NCI-H2196 (cell line): ENCODE results near the gene FBN3.
"Not testable (repeated sequence)": the region's sequence is repeated elsewhere in the genome, so short reads cannot be mapped to it uniquely, and the experiment has no call there.

Experiments used
- DNase-seq: peaks from one replicate; lab custom pipeline; 2025; ENCODE audit not compliant: unreplicated experiment; lab: John Stamatoyannopoulos, UW

FBN3 gene

DNA sequence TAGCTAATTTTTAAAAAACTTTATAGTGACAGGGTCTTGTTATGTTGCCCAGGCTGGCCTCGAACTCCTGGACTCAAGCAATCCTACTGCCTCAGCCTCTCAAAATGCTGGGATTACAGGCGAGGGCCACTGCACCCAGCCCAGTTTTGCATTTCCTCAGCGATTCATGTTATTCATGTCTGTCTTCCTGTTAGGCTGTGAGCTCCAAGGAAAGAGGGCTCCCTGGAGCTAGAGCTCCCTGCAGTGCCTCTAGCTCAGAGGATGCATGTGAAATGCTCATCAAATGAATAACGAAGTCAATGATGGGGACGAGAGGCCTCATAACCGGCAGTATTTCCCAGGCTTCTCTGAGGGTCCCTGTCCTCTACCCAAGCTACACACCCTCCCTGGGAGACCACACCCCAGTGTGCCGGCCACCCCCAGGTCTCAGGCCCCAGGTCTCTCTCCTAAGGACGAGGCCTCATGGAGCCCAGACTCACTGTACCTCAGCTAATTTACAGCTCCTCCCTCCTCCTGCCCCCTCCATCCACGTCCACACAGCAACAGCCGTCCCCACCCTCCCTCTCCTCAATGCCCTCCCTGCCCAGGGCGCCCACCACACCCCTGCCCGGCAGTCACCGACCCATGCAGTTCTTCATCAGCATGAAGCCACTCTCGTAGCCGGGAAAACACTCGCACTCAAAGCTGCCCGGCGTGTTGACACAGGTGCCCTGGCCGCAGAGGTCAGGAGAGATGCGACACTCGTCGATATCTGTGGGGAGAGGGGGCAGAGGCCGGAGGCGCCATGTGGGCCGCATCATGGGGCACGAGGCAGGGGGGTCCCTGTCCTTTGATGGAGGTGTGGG, 28.5 kb downstream of the FBN3 start:
- DNase-seq, result no peak

DNA sequence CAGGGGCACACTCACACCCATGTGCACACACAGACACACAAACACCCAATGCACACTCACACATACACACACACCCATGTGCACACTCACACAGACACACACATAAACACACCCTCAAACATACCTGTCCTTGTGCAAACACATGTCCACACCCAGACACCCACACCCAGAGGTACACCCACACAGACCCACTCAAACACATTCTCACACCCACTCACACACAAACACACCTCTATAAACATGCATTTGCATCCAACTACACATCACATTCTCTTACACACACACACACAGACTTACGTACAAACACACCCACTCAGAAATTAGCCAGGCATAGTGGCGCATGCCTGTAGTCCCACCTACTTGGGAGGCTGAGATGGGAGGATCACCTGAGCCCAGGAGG, 31.4 kb downstream of the FBN3 start:
- no peak for DNase-seq

DNA sequence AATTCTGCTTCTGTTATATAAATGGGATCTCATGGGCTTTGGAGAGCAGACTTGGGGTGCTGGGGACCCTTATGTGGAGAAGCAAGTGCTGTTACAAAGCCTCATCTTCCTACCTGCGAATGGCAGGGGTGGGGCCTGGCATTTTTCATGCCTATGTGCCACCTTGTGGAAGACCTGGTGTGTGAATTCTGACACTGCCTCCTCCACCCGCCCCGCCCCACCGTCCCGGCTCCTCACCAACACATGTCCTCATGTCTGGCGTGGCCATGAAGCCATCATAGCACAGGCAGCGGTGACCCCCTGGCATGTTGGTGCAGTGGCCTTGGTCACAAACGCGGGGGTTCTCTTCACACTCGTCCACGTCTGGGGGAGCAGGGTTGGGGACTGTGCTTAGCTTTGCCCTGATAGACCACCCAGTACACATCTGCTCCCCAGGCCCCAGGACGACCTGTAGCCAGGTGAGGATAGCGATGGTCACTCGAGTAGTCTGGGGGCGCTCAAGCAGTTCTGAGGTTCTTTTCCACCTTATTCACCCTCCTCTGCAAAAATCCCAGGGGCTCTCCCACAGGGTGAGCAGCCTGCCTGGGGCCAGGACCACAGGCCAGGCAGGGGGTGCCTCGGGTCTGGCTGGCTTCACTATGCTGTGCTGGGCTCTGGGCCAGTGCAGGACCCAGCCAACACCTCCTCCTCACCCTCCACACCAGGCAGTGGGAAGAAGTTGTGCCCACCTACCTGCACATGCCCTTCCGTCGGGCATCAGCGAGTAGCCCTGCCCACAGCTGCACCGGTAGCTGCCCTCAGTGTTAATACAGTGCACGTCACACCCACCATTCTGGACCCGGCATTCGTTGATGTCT, 32.7 kb downstream of the FBN3 start:
- DNase-seq, result no peak

DNA sequence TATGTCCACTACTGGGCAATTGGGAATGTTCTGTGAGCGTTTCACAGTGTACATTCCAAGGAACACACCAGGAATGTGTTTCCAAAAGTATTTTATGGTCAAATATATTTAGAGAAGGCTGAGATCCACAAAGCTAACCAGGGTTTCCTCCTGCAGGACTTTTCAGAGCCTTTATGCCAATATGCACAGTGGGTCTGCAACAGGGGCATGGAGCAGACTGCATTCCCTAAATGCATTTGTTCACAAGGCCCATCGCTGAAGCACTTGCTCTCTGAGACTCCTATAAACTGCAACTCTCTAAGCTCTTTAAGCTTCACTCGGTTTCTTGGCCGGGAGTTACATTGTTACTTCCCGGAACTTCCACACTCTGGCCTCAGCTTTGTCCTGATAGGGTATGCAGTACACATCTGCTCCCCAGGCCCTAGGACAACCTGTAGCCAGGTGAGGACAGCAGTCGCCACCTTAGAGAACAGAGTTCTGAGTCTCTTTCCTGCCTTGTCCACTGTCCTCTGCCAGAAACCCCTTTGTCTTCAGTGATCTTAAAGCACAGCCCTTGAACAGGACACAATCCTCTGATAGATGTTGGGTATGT, 33.5 kb downstream of the FBN3 start:
- no peak for DNase-seq

DNA sequence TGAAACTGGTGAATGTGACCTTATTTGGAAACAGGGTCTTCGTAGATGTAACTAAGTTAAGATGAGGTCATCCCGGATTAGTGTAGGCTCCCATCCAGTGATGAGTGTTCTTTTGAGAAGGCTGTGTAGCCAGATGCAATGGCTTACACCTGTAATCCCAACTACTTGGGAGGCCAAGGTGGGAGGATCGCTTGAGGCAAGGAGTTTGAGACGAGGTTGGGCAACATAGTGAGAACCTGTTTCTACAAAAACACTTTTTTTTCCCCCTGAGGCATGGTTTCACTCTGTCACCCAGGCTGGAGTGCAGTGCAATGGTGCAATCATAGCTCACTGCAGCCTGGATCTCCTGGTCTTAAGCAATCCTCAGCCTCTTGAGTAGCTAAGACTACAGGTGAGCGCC, 36.4 kb downstream of the FBN3 start:
- DNase-seq, result no peak

DNA sequence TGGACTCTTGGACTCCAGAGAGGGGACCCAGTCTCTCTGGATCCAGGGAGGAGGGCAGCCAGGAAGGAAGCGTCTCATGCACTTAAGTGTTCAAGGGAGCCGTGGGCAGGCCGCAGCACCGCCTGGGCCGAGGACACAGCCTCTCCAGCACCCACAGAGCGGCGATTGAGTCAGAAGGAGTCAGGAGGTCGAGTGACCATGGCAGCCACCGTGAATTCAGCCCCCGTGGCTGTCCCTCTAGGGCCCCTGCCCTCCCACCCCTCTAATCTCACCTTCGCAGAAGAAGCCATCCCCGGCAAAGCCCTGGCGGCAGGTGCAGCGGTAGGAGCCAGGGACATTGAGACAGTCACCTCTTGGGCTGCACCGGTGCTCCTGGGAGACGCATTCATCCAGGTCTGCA, 38.0 kb downstream of the FBN3 start:
- DNase-seq, result no peak

DNA sequence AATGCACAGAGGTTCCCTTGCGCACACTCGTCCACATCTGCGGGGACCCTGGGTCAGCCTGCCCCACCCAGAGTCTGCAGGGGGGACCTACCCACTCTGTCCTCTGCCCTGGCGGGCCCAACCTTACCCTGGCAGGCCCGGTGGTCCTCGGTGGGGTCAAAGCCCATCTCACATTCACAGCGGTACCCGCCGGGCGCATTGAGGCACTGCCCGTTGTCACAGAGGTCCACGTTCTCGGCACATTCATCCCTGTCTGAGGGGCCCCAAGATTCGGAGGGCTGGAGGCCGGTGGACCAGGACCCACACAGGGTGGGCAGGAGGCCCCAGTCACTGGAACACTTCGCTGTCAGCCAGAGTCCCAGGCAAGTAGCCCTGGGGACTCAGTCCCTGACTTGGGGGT, 38.5 kb downstream of the FBN3 start:
- no peak for DNase-seq

DNA sequence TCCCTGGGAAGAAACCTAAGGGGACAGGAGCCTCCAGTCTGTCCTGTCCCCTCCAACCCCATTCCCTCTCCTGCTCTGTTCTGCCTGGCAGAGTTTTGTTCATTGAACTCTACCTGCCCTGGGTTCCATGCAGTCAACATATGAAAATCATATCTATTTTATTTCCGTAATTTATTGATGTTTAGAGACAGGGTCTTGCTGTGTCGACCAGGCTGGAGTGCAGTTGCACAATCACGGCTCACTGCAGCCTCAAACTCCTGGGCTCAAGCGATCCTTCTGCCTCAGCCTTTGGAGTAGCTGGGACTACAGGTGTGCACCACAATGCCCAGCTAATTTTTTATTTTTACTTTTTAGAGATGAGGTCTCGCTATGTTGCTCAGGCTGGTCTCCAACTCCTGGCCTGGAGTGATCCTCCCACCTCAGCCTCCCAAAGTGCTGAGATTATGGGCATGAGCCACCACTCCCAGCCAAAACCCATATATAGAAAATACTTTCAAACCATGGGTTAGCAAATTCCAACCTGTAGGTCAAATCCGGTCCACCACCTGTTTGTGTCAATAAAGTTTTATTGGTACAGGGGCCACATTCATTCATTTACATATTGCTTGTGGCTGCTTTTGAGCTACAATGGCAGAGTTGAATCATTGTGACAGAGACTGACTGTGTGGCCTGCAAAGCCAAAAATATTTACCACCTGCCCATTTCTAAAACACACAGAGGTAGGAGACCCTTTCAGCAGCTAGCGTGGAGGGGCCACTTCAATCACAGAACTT, 39.3 kb downstream of the FBN3 start:
- no peak for DNase-seq

DNA sequence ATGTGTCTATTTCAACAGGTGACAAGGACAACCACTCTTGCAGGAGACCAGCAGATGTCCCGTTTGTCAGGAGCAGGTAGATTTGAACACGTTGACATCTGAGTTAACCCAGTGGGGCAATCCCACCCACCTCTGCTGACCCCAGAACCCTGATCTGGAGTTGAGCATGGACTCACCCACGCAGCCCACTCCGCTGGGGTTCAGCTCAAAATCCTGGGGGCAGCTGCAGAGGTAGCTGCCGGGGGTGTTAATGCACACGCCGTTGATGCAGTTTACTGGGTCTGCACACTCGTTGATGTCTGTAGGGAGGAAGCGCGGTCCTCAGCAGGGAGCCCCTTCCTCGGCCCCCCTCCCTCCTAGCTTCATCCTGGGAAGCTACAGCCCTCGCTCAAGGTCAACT, 39.9 kb downstream of the FBN3 start:
- DNase-seq, result no peak

DNA sequence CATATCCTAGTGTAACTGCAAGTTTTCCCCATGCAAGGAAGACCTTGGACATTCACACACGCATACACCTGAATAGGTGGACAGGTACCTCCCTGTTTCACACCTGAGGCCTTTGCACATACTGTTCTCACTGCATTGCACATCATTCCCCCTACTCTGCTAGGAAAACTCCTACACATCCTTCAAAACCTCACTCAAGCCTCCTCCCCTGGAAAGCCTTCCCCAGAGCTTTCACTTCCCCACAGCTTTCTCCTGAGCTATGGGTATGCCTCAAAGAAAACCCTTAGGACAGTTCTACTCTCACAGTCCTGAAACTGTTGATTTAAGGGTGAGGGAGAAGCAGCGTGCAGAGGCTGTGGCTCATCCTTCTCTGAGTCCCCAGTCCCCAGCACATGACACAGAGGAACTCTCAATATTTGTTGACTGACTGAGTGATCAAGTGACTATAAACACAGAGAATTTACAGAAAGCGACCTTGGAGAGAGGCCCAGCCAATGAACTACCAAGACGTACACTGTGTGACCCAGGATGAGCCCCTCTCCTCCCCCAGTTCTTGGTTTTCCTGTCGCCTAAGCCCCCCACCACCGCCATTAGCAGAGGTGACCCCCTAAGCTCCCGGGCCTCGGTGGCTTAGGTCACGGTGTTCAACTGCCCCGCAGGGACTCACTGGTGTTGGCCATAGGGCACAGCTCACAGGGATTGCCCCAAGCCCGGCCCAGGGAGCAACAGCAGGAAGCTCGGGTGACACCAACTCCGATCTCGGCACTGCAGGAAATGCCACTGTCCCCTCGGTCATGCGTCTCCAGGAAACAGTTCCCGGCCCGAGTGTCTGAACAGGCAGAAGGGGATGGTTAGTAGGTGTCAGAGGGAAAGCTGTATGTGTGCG, 40.6 kb downstream of the FBN3 start:
- no peak for DNase-seq

DNA sequence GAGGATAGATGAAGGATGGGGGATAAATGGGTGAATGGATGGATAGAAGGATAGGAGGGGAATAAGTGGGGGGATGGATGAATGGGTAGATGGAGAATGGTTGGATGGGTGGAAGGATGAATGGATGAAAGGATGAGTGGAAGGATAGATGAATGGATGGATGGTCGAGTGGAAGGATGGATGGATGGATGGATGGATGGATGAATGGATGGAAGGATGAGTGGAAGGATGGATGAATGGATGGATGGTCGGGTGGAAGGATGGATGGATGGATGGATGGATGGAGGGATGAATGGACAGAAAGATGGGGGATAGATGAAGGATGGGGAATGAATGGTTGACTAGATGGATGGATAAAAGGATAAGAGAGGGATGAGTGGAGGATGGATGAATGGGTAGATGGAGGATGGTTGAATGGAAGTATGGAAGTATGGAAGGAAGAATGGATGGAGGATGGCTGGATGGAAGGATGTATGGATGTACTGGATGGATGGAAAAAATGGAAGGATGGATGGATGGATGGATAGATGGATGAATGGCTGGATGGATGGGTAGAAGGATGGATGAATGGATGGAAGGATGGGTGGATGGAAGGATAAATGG, 42.0 kb downstream of the FBN3 start:
- no peak for DNase-seq

DNA sequence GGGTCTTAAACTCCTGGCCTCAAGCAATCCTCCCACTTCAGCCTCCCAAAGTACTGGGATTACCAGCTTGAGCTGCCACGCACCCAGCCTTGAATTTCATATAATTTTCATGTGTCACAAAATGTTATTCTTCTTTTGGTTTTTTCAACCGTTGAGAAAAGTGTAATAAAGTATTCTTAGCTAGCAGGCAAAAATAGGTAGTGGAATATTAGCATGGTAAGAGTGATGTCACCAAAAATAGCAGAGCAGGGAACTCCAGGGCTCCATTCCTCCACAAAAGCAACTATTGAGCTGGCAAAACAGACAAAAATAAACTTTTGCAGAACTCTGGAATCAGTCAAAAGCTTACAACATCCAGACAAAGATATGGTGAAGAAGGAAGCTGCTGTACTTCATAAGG, 43.9 kb downstream of the FBN3 start:
- no peak for DNase-seq

DNA sequence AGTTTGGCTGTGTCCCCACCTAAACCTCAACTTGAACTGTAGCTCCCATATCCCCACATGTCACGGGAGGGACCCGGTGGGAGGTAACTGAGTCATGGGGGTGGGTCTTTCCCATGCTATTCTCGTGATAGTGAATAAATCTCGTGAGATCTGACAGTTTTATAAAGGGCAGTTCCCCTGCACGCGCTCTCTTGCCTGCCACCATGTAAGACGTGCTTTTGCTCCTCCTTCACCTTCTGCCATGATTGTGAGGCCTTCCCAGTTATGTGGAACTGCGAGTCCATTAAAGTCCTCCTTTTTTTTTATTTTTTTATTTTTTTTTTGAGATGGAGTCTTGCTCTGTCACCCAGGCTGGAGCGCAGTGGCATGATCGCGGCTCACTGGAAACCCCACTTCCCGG, 47.5 kb downstream of the FBN3 start:
- DNase-seq, result not testable (repeated sequence)

DNA sequence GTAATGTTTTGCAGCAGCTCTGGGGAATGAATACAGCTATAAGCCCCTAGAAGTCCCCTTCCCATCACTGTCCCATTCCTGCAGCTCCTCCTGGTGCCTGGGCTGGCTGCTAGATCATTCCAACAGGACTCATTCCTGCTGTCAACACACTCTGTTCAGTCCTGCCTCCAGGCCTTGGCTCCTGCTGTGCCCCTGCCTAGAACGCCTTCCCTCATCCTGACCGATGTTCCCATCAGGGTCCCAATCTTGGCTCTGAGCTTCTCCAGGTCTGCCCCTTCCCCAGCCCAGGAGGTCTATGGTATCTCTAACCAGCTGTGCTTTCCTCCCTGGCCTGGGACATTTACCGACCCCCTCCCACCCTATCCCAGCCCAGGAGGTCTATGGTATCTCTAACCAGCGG, 48.1 kb downstream of the FBN3 start:
- DNase-seq, result no peak

DNA sequence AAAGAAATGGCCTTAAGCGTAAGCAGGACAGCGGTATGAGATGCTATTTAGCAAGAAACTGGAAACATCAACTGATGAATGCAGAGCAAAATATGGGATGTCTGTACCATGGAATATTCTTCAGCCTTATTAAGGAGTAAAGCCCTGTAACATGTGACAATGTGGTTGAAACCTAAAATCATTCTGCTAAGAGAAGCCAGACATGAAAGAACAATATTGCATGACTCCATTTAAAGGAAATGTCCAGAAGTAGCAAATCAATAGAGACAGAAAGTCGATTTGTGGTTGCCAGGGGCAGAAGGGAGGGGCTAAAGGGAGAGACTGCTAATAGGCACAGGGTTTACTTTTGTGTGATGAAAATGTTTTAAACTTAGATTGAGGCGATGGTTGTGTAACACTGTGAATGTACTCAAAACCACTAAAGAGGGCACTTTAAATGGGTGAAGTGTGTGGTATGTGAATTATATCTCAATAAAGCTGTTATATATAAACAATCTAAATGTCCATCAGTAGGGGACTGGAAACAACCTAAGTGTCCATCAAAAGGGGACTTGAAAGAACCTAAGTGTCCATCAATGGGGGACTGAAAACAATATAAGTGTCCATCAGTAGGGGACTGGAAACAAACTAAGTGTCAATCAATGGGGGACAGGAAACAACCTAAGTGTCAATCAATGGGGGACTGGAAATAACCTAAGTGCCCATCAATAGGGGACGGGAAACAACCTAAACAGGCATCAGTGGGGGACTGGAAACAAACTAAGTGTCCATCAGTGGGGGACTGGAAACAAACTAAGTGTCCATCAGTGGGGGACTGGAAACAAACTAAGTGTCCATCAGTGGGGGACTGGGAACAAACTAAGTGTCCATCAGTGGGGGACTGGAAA, 51.5 kb downstream of the FBN3 start:
- no peak for DNase-seq

DNA sequence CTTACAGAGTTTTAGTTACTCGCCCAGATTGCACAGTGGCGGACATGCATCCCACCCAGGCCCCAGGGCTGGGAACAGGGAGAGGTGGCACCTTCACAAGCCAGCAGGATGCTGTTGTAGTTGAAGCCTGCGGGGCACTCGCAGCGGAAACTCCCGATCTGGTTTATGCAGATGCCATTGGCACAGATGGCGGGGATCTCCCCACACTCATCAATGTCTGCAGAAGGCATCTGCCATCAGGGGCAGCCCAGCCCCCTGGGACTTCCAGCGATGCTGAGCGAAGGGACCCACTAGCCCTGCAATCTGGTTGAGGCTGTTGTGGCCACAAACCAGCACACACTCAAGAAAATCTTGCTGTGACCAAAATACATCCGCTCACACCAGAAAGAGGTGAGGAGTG, 52.2 kb downstream of the FBN3 start:
- no peak for DNase-seq

DNA sequence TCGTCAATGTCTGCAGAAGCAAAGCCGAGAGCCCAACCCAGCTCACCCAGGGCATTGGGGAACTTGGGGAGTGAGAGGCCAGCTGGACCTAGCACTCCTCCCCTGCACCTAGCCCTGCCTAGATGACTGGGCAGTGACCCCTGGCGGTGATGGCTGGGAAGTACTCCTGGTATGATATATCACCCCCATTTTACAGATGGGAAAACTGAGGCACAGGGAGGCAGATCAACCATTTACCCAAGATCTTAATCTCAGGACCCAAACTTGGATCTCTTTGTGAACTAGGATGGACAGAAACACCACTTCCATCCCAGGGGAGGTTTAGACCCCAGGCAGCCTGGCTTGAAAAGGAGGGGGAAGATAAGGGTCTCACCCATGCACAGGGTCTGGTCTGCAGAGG, 53.3 kb downstream of the FBN3 start:
- DNase-seq, result no peak

DNA sequence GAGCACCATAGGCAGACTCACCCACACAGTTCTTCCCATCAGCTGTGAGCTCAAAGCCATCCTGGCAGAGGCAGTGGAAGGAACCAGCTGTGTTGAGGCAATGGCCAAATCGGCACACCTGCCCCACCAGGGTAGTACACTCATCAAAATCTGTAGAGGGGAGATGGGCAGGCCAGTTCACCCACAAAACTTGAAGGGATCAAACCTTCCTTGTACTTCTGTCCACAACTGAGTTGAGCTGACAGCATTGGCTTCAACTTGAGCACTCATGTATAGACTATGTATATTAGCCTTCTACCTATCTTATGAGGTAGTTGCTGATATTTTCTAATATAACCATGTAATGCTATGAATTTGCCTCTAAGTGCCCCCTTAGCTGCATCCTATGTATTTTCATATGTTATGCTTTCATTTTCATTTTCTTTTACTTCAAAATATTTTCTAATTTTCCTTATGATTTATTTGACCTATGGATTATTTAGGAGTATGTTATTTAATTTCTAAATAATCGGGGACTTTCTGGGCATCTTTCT, 54.0 kb downstream of the FBN3 start:
- no peak for DNase-seq

DNA sequence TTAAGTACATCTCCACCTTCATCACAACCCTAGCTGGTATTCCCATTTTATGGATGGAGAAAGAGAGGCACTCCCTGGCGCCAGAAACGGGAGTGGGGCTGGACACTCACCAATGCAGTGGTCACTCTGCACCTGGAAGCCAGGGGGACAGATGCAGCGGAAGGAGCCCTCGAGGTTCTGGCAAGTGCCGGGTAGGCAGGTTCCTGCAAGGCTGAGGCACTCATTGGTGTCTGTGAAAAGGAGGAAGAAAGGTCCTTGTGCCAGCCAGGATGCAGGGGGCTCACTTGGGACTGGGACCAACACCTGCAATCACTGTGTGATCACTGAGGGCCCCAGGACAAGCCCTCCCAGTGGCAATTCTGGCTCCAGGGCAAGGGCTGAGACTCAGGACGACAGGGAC, 55.1 kb downstream of the FBN3 start:
- no peak for DNase-seq
